Left renal cortex interstitium (tissue), 4 donors: ENCODE data around the gene SLC2A6. TPM values are rescaled to one million over a fixed set of nuclear protein-coding genes. Genes with fewer than 3 reads are reported as not detected.
A peak's percentile ranks its signal among the peaks of the same experiment; 100 is the strongest.

Experiments used
- DNase-seq, 4 donors: peaks; one replicate each; pipeline ENCODE4 v3.0.0-alpha.2; 2013; ENCODE audit warnings: low read depth in 4 of 4, low spot score in 2 of 4, missing footprints in 1 of 4
- polyA plus RNA-seq, 4 donors: library from polyadenylated mRNA; unstranded; fragments of 120-200 nt; gene quantifications; one replicate each; pipeline ENCODE4 v1.2.1, GENCODE V29; 2013; ENCODE audit not compliant: insufficient read length in 4 of 4

The SLC2A6 gene
- polyA plus RNA-seq, 4 donors: 0.93 to 1.7 (median 1.7) TPM

- no peak for DNase-seq
Observed at GRCh38 chr9:133516256-133516960, 37.5 kb upstream of the SLC2A6 start.

- DNase-seq: no peak
Observed at GRCh38 chr9:133515615-133516255, 36.8 kb upstream of the SLC2A6 start.

GRCh38 chr9:133515240-133515610 is 36.3 kb upstream of the SLC2A6 start:
- no peak for DNase-seq

GRCh38 chr9:133514460-133515239 is 35.8 kb upstream of the SLC2A6 start:
- DNase-seq: no peak

- DNase-seq: no peak
Observed at GRCh38 chr9:133513214-133514100, 34.6 kb upstream of the SLC2A6 start.

GRCh38 chr9:133512253-133513213 is 33.6 kb upstream of the SLC2A6 start:
- DNase-seq: no peak

GRCh38 chr9:133511607-133512006 is 32.7 kb upstream of the SLC2A6 start:
- DNase-seq: no peak

- no peak for DNase-seq
Observed at GRCh38 chr9:133510926-133511505, 32.1 kb upstream of the SLC2A6 start.

GRCh38 chr9:133509179-133510083 is 30.5 kb upstream of the SLC2A6 start:
- DNase-seq: peak in 2 of 4 donors; percentile 56 to 63

GRCh38 chr9:133508046-133508445 is 29.1 kb upstream of the SLC2A6 start:
- DNase-seq: no peak

GRCh38 chr9:133507246-133507965 is 28.5 kb upstream of the SLC2A6 start:
- no peak for DNase-seq

GRCh38 chr9:133506653-133507038 is 27.7 kb upstream of the SLC2A6 start:
- no peak for DNase-seq

- no peak for DNase-seq
Observed at GRCh38 chr9:133505901-133506652, 27.2 kb upstream of the SLC2A6 start.

GRCh38 chr9:133505186-133505830 is 26.4 kb upstream of the SLC2A6 start:
- no peak for DNase-seq

GRCh38 chr9:133502112-133502511 is 23.2 kb upstream of the SLC2A6 start:
- no peak for DNase-seq

GRCh38 chr9:133499892-133500270 is 21.0 kb upstream of the SLC2A6 start:
- DNase-seq: no peak
